Stomach (tissue), 9 donors: ENCODE measurements around the gene SLC32A1. TPM values are rescaled to one million over a fixed set of nuclear protein-coding genes. Genes with fewer than 3 reads are reported as not detected.

ENCODE experiments used
- DNase-seq, 2 donors: peaks; one replicate each; pipeline versions ENCODE4 v3.0.0 to v3.0.0-alpha.2; 2013 to 2019
- H3K27ac ChIP-seq, 5 donors: fragments of 200-600 bp in 4 of 5; sonication (generic) in 4 of 5; one replicate each; pipeline ENCODE4 v1.5.1; 2013 to 2019; ENCODE audit warnings: mild to moderate bottlenecking in 1 of 5, moderate library complexity in 1 of 5
- H3K27me3 ChIP-seq, 3 donors: fragments of 200-600 bp; sonication (generic); one replicate each; pipeline ENCODE4 v1.5.1; 2017 to 2019; ENCODE audit warnings: mixed run types in 1 of 3
- H3K36me3 ChIP-seq, 4 donors: fragments of 200-600 bp; sonication (generic); 1 replicate in 3 of 4; 2 replicates in 1 of 4; pipeline ENCODE4 v1.5.1; 2016 to 2019
- H3K4me1 ChIP-seq, 4 donors: fragments of 200-600 bp; sonication (generic); one replicate each; pipeline ENCODE4 v1.5.1; 2016 to 2019
- H3K4me3 ChIP-seq, 4 donors: fragments of 200-600 bp; sonication (generic) in 3 of 4; one replicate each; pipeline ENCODE4 v1.5.1; 2016 to 2019; ENCODE audit warnings: mild to moderate bottlenecking in 1 of 4
- H3K9me3 ChIP-seq, 4 donors: fragments of 200-600 bp; sonication (generic); one replicate each; pipeline ENCODE4 v1.5.1; 2016 to 2019
- CTCF ChIP-seq, 7 experiments: fragments of 450-650 bp in 4 of 7; fragments of 200-600 bp in 3 of 7; sonication (generic) in 3 of 7; IDR thresholded peaks; one replicate each; pipeline ENCODE4 v1.5.1; 2016 to 2019; ENCODE audit warnings: antibody characterized with exemption in 7 of 7, control low read depth in 2 of 7, mild to moderate bottlenecking in 1 of 7
- EP300 ChIP-seq: sonication (generic); formaldehyde crosslinking; IDR thresholded peaks from one replicate; pipeline ENCODE4 v1.6.1; 2017; ENCODE audit warnings: antibody characterized with exemption
- POLR2A ChIP-seq, 4 donors: fragments of 450-650 bp; IDR thresholded peaks; one replicate each; pipeline ENCODE4 v1.6.1; 2016; ENCODE audit warnings: antibody characterized with exemption in 4 of 4, control low read depth in 2 of 4, mild to moderate bottlenecking in 1 of 4, moderate library complexity in 1 of 4
- POLR2AphosphoS5 ChIP-seq, 3 donors: sonication (generic); formaldehyde crosslinking; IDR thresholded peaks; one replicate each; pipeline ENCODE4 v1.6.1; 2016; ENCODE audit warnings: antibody characterized with exemption in 3 of 3
- WGBS, 5 donors: extraction: QIAGEN DNeasy Blood & Tissue Kit in 3 of 5; methylation state at CpG; one replicate each; pipeline versions ENCODE4 v1.1.5 to v1.1.7; 2013 to 2018; 5-methylcytosine and 5-hydroxymethylcytosine counted together
- intact Hi-C: fragments of 100-400 bp; cut with DNase I; formaldehyde crosslinking; loops from one replicate; pipeline ENCODE4 v1.15.1; 2023; ENCODE audit warnings: low total_unique reads
- polyA plus RNA-seq, 3 donors: library from polyadenylated mRNA; stranded (reverse); fragments of 200-250 nt; gene quantifications; one replicate each; pipeline ENCODE4 v1.2.3, GENCODE V29; 2013
- total RNA-seq, 5 donors: library from RNA; depleted of rRNA; stranded (reverse); fragments of >200 nt; gene quantifications; one replicate each; pipeline versions ENCODE4 v1.1.0 to v1.2.3, GENCODE V29; 2014 to 2016
- donor health status: healthy with polysubstance abuse.
- donor health status: Bipolar disorder and iron deficiency.
- donor health status: healthy.

Gene SLC32A1
- total and polyA plus RNA-seq, 8 donors = not detected

GRCh38 chr20:38737887-38738286 lies 13.6 kb downstream of the SLC32A1 start:
- Histone ChIP-seq H3K36me3 (no peaks in the 10 kb centered on the region), H3K27me3 (peaks cover 0 to 94% (median 19%) of the 10 kb centered on the region in 3 donors), H3K27ac (no peak overlapping the region), H3K9me3 (no peaks in the 10 kb centered on the region), H3K4me3 (no peak overlapping the region), H3K4me1 (no peaks in the 10 kb centered on the region)
- TF ChIP-seq CTCF (IDR thresholded peaks at IDR 0.05) (no peak), POLR2AphosphoS5 (IDR thresholded peaks at IDR 0.05) (no peak)
- intact Hi-C loops = loop anchor here (5.0 kb wide), 1 partner anchor 96 kb away; no protein-coding TSS in a partner anchor
- no peak for DNase-seq
- WGBS, 5 donors = 72 to 97% (median 88%) methylated on average over 1 of the region's 1 CpG

GRCh38 chr20:38745757-38746156 lies 21.5 kb downstream of the SLC32A1 start:
- TF ChIP-seq EP300 (no peak), CTCF (IDR thresholded peaks at IDR 0.05) (no peak), POLR2AphosphoS5 (IDR thresholded peaks at IDR 0.05) (no peak), POLR2A (IDR thresholded peaks at IDR 0.05) (no peak)
- H3K9me3 ChIP-seq = no peaks in the 10 kb centered on the region
- no peak overlapping the region for H3K4me3 ChIP-seq
- H3K27me3 ChIP-seq = peaks cover 0 to 29% (median 0%) of the 10 kb centered on the region in 3 donors
- H3K36me3 ChIP-seq = peaks cover 0 to under 1% (median 0%) of the 10 kb centered on the region in 4 donors
- DNase-seq = no peak
- peaks cover 0 to 26% (median 20%) of the 10 kb centered on the region in 4 donors for H3K4me1 ChIP-seq
- H3K27ac ChIP-seq = no peak overlapping the region
- intact Hi-C loops = loop anchor here (5.0 kb wide), 1 partner anchor 98 kb away; no protein-coding TSS in a partner anchor
- 81 to 97% (median 94%) methylated on average over 2 of the region's 2 CpGs for WGBS, 5 donors

GRCh38 chr20:38747495-38748096 lies 23.3 kb downstream of the SLC32A1 start:
- DNase-seq = no peak

More at GRCh38 chr20:38747495-38748096, 23.3 kb downstream of the SLC32A1 start:
- TF ChIP-seq CTCF (IDR thresholded peaks at IDR 0.05) = no peak
- no peak for TF ChIP-seq POLR2A (IDR thresholded peaks at IDR 0.05)
- TF ChIP-seq EP300 = no peak
- TF ChIP-seq POLR2AphosphoS5 (IDR thresholded peaks at IDR 0.05) = no peak
- Histone ChIP-seq H3K4me1 (peaks cover 0 to 36% (median 20%) of the 10 kb centered on the region in 4 donors), H3K36me3 (peaks cover 0 to 16% (median 8%) of the 10 kb centered on the region in 4 donors), H3K27ac (peak overlapping the region in 4 of 5 donors; percentile 90 to 94 (median 92)), H3K27me3 (peaks cover 0 to 12% (median 0%) of the 10 kb centered on the region in 3 donors), H3K4me3 (peak overlapping the region; percentile 81 to 94 (median 92)), H3K9me3 (no peaks in the 10 kb centered on the region)
- 13 to 17% (median 14%) methylated on average over 37 to 39 of the region's 39 CpGs for WGBS, 5 donors
- intact Hi-C loops = loop anchor here (5.0 kb wide), 1 partner anchor 100 kb away; no protein-coding TSS in a partner anchor
